ENCODE data around the gene EFCAB6.

GRCh38 chr22:43618517-43618916 is 193.6 kb downstream of the EFCAB6 start:
- TF ChIP-seq POLR2A (IDR thresholded peaks at IDR 0.05; ENCODE audit: low read depth) (no peak), CTCF (IDR thresholded peaks at IDR 0.05) (no peak), EP300 (IDR thresholded peaks at IDR 0.05) (no peak), POLR2AphosphoS5 (IDR thresholded peaks at IDR 0.05) (no peak)
